ENCODE measurements around the gene MCEMP1.

MCEMP1 gene

DNA sequence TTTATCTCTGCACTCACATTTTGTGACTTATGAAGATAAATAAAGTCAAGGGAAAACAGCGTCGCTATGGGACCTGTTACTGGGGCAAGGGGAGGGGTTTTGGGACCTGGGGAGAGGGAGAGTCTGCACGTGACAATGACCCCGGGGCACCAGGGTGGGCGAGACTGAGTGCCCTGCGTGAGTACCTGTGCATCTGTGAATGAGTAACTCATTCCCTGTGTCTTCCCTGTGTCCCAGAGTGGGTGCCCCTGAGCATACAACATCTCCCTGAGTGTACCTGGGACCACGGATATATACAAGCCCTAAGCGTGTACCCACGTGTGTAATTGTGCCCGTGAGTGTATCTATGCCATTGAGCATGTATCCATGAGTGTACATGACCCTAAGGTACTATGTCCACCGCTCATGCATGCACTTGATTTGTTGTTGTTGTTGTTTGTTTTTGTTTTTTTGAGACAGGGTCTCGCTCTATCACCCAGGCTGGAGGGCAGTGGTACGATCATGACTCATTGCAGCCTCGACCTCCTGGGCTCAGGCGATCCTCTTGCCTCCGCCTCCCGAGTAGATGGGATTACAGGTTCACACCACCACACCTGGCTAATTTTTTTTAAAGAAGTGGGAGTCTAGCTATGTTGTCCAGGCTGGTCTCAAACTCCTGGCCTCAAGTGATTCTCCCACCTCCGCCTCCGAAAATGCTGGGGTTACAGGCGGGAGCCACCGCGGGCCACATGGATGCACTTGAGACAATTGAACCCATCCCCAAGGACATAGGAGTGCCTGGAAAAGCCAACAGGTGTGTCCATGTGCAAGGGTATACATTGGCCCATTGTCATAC, 3.1 kb downstream of the MCEMP1 start:
- Histone ChIP-seq H3K27me3 (replicated peaks in 2 of 5; ENCODE audit: control insufficient read depth in 4 of 5, insufficient read depth in 5 of 5, low read length in 4 of 5) (no peaks in the 10 kb centered on the region), H3K9me3 (ENCODE audit: control extremely low read depth in 1 of 5, control insufficient read depth in 4 of 5, insufficient read depth in 2 of 5, low read depth in 1 of 5, low read length in 4 of 5) (no peaks in the 10 kb centered on the region), H3K36me3 (ENCODE audit: control insufficient read depth in 4 of 4, insufficient read depth in 4 of 4, low read length in 3 of 4) (peaks cover 0 to 19% (median 9%) of the 10 kb centered on the region in 4 experiments), H3K27ac (ENCODE audit: insufficient read depth in 1 of 2, low read depth in 1 of 2, low read length in 2 of 2, poor library complexity in 1 of 2, severe bottlenecking in 2 of 2) (no peak overlapping the region), H3K4me3 (ENCODE audit: control insufficient read depth in 1 of 7, extremely low read depth in 1 of 7, insufficient read depth in 4 of 7, low read depth in 2 of 7, low read length in 6 of 7) (peak overlapping the region in 6 of 7 experiments; percentile 44 to 98 (median 90)), H3K4me1 (ENCODE audit: control extremely low read depth in 1 of 4, control insufficient read depth in 4 of 4, insufficient read depth in 4 of 4, low read length in 3 of 4) (peaks cover 0 to 56% (median 51%) of the 10 kb centered on the region in 4 experiments)
- no peak for DNase-seq
- ChIA-PET CTCF (interaction anchor here (0.8 to 3.3 kb wide), 21 partner anchors 9 to 262 kb away, joined by 3 to 49 read pairs (median 4); partner anchors contain the start of genes FCER2 and PCP2), POLR2A (interaction anchor here (1.1 to 1.7 kb wide), 3 partner anchors 10 to 115 kb away, joined by 3 to 4 read pairs (median 3); no protein-coding TSS in a partner anchor)
- 65% methylated on average over 17 of the region's 22 CpGs for WGBS (ENCODE audit: insufficient coverage)

- ChIA-PET POLR2A (interaction anchor here (0.6 to 1.7 kb wide), 6 partner anchors 11 to 374 kb away, joined by 3 to 4 read pairs (median 3); partner anchors contain the start of gene PCP2), CTCF (interaction anchor here (0.6 to 3.3 kb wide), 32 partner anchors 10 to 261 kb away, joined by 3 to 49 read pairs (median 4); partner anchors contain the start of genes FCER2, PCP2, PET100 and STXBP2)
- 0% methylated on average over 65 of the region's 79 CpGs for WGBS (ENCODE audit: insufficient coverage)
- peaks cover 0 to 56% (median 51%) of the 10 kb centered on the region in 4 experiments for H3K4me1 ChIP-seq (ENCODE audit: control extremely low read depth in 1 of 4, control insufficient read depth in 4 of 4, insufficient read depth in 4 of 4, low read length in 3 of 4)
- DNase-seq: peak; percentile 84 to 91 (median 91)
- H3K36me3 ChIP-seq (ENCODE audit: control insufficient read depth in 4 of 4, insufficient read depth in 4 of 4, low read length in 3 of 4): peaks cover 0 to 24% (median 11%) of the 10 kb centered on the region in 4 experiments
- peak within 1 kb of the TSS; percentile 56 to 98 (median 87) for H3K4me3 ChIP-seq (ENCODE audit: control insufficient read depth in 1 of 7, extremely low read depth in 1 of 7, insufficient read depth in 4 of 7, low read depth in 2 of 7, low read length in 6 of 7)
- H3K9me3 ChIP-seq (ENCODE audit: control extremely low read depth in 1 of 5, control insufficient read depth in 4 of 5, insufficient read depth in 2 of 5, low read depth in 1 of 5, low read length in 4 of 5): no peaks in the 10 kb centered on the region
- peak within 1 kb of the TSS; percentile 54 to 87 for H3K27ac ChIP-seq (ENCODE audit: insufficient read depth in 1 of 2, low read depth in 1 of 2, low read length in 2 of 2, poor library complexity in 1 of 2, severe bottlenecking in 2 of 2)
- H3K27me3 ChIP-seq (replicated peaks in 2 of 5; ENCODE audit: control insufficient read depth in 4 of 5, insufficient read depth in 5 of 5, low read length in 4 of 5): no peaks in the 10 kb centered on the region
These were observed 3.9 kb downstream of the MCEMP1 start, which contains the start of gene TRAPPC5 for GRCh38 chr19:7680606-7681339. TRAPPC5 (plus strand) TSS chr19:7680833; CDS start chr19:7682254, 1,421 bp downstream.

DNA sequence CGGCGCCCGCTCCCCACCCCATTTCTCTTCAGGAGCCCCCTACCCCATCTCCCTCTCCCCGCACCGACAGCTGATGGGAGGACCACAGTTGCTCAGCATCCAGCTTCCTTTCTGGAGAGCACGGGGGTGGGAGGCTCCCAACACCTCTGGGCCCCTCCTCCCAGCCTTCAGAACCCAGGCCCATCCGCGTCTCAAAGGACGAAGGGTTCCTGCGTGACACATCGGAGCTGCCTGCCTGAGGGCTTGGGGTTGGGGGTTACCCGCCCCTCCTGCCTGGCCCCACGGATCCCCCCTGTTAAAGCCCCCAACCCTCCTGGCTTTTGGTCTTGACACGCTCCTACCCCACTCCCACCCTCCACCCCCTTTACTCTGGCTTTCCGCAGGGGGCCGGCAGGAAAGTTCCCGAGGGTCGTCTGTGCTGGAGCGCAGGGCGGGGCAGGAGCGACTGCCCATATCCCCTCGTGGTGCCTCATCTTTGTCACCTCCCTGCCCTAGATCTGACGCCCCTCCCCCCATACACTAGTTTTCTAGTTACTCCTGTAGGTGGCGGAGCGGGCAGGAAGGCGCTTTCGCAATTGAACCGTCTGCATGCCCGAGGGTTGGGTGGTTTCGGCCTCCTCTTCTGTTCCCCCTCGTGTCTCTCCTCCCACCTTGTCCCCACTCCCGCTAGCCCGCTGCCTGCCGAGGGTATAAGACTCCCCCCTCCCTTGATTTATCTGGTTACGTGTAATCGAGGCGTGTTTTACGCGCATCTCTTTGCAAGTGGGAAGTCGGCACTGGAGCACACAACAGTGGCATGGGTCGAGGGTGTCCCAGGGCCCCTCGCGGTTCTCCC, 4.7 kb downstream of the MCEMP1 start:
- no peaks in the 10 kb centered on the region for H3K9me3 ChIP-seq (ENCODE audit: control extremely low read depth in 1 of 5, control insufficient read depth in 4 of 5, insufficient read depth in 2 of 5, low read depth in 1 of 5, low read length in 4 of 5)
- WGBS (ENCODE audit: insufficient coverage): 4% methylated on average over 36 of the region's 43 CpGs
- H3K27ac ChIP-seq (ENCODE audit: insufficient read depth in 1 of 2, low read depth in 1 of 2, low read length in 2 of 2, poor library complexity in 1 of 2, severe bottlenecking in 2 of 2): peak overlapping the region; percentile 54 to 87
- DNase-seq: peak; percentile 91 to 95 (median 94)
- peaks cover 0 to 51% (median 46%) of the 10 kb centered on the region in 4 experiments for H3K4me1 ChIP-seq (ENCODE audit: control extremely low read depth in 1 of 4, control insufficient read depth in 4 of 4, insufficient read depth in 4 of 4, low read length in 3 of 4)
- ChIA-PET POLR2A (interaction anchor here (0.6 to 1.7 kb wide), 5 partner anchors 12 to 373 kb away, joined by 3 to 4 read pairs (median 3); no protein-coding TSS in a partner anchor), CTCF (interaction anchor here (0.6 to 3.3 kb wide), 32 partner anchors 11 to 260 kb away, joined by 3 to 49 read pairs (median 4); partner anchors contain the start of genes FCER2, PCP2, PET100 and STXBP2)
- H3K4me3 ChIP-seq (ENCODE audit: control insufficient read depth in 1 of 7, extremely low read depth in 1 of 7, insufficient read depth in 4 of 7, low read depth in 2 of 7, low read length in 6 of 7): peak overlapping the region; percentile 56 to 98 (median 87)
- no peaks in the 10 kb centered on the region for H3K27me3 ChIP-seq (replicated peaks in 2 of 5; ENCODE audit: control insufficient read depth in 4 of 5, insufficient read depth in 5 of 5, low read length in 4 of 5)
- peaks cover 0 to 24% (median 11%) of the 10 kb centered on the region in 4 experiments for H3K36me3 ChIP-seq (ENCODE audit: control insufficient read depth in 4 of 4, insufficient read depth in 4 of 4, low read length in 3 of 4)

GRCh38 chr19:7682175-7682855, 5.4 kb downstream of the MCEMP1 start:
- no peaks in the 10 kb centered on the region for H3K27me3 ChIP-seq (replicated peaks in 2 of 5; ENCODE audit: control insufficient read depth in 4 of 5, insufficient read depth in 5 of 5, low read length in 4 of 5)
- peaks cover 0 to 44% (median 39%) of the 10 kb centered on the region in 4 experiments for H3K4me1 ChIP-seq (ENCODE audit: control extremely low read depth in 1 of 4, control insufficient read depth in 4 of 4, insufficient read depth in 4 of 4, low read length in 3 of 4)
- no peaks in the 10 kb centered on the region for H3K9me3 ChIP-seq (ENCODE audit: control extremely low read depth in 1 of 5, control insufficient read depth in 4 of 5, insufficient read depth in 2 of 5, low read depth in 1 of 5, low read length in 4 of 5)
- H3K36me3 ChIP-seq (ENCODE audit: control insufficient read depth in 4 of 4, insufficient read depth in 4 of 4, low read length in 3 of 4): peaks cover 0 to 24% (median 11%) of the 10 kb centered on the region in 4 experiments
- 90% methylated on average over 73 of the region's 74 CpGs for WGBS (ENCODE audit: insufficient coverage)
- peak overlapping the region in 5 of 7 experiments; percentile 81 to 98 (median 93) for H3K4me3 ChIP-seq (ENCODE audit: control insufficient read depth in 1 of 7, extremely low read depth in 1 of 7, insufficient read depth in 4 of 7, low read depth in 2 of 7, low read length in 6 of 7)
- DNase-seq: no peak
- CTCF ChIA-PET: interaction anchor here (2.9 to 3.3 kb wide), 2 partner anchors 114 to 117 kb away, joined by 18 to 49 read pairs; no protein-coding TSS in a partner anchor
- no peak overlapping the region for H3K27ac ChIP-seq (ENCODE audit: insufficient read depth in 1 of 2, low read depth in 1 of 2, low read length in 2 of 2, poor library complexity in 1 of 2, severe bottlenecking in 2 of 2)
- POLR2A ChIA-PET: no interaction called here

DNA sequence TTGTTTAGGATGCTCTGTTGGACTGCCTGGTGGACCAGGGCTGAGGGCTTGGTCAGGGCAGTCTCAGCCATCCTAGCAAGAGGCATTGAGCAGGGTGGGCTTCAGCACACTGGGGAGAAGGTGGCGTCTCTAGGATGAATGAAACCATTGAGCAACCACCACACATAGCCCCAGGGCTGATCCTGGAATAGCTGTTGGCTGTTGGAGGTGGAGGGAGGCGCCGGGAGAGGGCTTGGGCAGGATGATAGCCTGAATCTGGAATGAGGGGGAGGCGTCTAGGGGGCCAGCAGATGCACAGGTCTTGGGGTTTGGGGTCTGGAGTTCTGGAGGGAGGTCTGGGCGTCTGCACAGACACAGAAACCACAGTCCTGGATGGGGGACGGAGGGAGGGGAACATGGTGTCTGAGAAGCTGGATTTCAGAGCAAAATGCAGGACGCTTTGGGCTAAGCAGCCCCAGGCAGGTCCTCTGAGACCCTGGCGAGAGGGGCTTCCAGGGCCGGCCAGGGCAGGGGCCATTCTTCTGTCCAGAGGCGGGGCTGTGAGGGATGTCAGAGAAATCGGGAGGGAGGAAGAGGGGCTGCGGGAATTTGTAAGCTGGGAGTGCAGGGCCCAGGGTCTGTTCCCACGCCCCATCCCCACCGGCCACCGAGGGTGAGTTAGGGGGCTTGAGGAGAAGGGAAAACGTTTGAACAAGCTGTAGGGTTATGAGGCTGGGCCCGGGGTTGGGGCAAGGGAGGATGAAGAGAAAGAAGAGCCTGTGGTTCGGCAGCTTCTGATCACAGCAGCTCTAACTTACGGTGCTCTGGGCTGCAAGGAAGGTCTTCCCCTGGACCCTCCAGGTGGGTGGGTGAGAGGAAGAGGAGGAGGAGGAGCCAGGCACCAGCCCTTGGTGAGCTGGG, 8.9 kb downstream of the MCEMP1 start:
- peaks cover 0 to 3% (median 0%) of the 10 kb centered on the region in 5 experiments for H3K27me3 ChIP-seq (replicated peaks in 2 of 5; ENCODE audit: control insufficient read depth in 4 of 5, insufficient read depth in 5 of 5, low read length in 4 of 5)
- no peaks in the 10 kb centered on the region for H3K9me3 ChIP-seq (ENCODE audit: control extremely low read depth in 1 of 5, control insufficient read depth in 4 of 5, insufficient read depth in 2 of 5, low read depth in 1 of 5, low read length in 4 of 5)
- POLR2A ChIA-PET: no interaction called here
- H3K36me3 ChIP-seq (ENCODE audit: control insufficient read depth in 4 of 4, insufficient read depth in 4 of 4, low read length in 3 of 4): peaks cover 0 to 24% (median 11%) of the 10 kb centered on the region in 4 experiments
- DNase-seq: no peak
- H3K4me1 ChIP-seq (ENCODE audit: control extremely low read depth in 1 of 4, control insufficient read depth in 4 of 4, insufficient read depth in 4 of 4, low read length in 3 of 4): peaks cover 0 to 18% (median 15%) of the 10 kb centered on the region in 4 experiments
- CTCF ChIA-PET: interaction anchor here (0.9 to 2.3 kb wide), 4 partner anchors 19 to 114 kb away, joined by 3 to 12 read pairs (median 4); no protein-coding TSS in a partner anchor
- 95% methylated on average over 14 of the region's 19 CpGs for WGBS (ENCODE audit: insufficient coverage)
- H3K27ac ChIP-seq (ENCODE audit: insufficient read depth in 1 of 2, low read depth in 1 of 2, low read length in 2 of 2, poor library complexity in 1 of 2, severe bottlenecking in 2 of 2): no peak overlapping the region
- no peak overlapping the region for H3K4me3 ChIP-seq (ENCODE audit: control insufficient read depth in 1 of 7, extremely low read depth in 1 of 7, insufficient read depth in 4 of 7, low read depth in 2 of 7, low read length in 6 of 7)
